ENCODE results near the gene TEX261.
"Not testable (repeated sequence)": the region's sequence is repeated elsewhere in the genome, so short reads cannot be mapped to it uniquely, and the experiment has no call there.

TEX261 gene

DNA sequence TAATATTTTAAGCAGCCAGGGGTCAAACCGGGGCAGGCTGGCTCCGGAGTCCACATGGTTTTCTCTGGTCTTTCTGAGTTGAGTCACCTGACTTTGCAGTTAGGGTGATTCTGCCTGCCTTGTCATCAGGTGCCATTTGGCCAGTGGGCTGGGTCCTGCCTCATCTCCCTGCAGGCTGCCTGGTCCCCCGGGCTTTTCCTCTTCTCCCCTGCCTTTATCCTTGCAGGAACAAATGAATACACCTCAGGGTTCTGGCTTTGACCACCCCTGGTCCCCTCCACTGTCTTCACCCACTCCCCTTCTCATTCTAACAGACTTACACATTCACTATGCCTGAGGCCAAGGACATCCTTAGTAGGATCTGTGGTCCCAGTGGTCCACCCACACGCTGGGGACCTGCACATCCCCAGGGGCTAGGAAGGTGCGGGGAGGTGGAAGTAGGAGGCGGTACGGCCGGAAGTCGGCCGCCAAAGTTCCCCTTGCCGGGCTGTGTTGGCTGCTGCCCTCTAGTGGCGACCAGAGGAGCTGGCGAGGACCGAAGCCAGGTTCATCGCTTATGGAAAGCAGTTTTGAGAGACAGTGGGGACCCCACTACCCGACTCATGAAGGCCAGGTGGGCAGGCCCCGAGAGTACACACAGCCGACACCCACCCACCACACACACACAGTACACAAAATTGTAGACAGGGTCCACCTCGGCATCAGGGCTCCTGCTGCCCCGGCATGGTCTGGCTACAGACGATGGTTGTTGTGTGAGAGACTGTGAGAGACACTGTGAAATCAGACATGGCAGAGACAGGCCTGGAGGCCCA is 6.3 kb upstream of the TEX261 start:
- peak; percentile 67 to 80 (median 73) for DNase-seq (ENCODE audit: low read depth in 3 of 3)

DNA sequence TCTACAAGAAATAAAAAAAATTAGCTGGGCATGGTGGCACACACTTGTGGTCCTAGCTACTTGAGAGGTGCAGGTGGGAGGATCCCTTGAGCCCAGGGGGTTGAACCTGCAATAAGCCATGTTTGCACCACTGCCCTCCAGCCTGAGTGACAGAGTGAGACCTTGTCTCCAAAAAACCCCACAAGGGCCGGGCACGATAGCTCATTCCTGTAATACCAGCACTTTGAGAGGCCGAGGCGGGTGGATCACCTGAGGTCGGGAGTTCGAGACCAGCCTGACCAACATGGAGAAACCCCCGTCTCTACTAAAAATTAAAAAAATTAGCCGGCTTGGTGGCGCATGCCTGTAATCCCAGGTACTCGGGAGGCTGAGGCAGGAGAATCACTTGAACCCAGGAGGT is 5.3 kb upstream of the TEX261 start:
- DNase-seq (ENCODE audit: low read depth in 3 of 3) = not testable (repeated sequence)

GRCh38 chr2:70999362-70999761 is 4.7 kb upstream of the TEX261 start:
- DNase-seq (ENCODE audit: low read depth in 3 of 3) = no peak

- not testable (repeated sequence) for DNase-seq (ENCODE audit: low read depth in 3 of 3)
These were observed 4.2 kb upstream of the TEX261 start for GRCh38 chr2:70998885-70999284.

DNA sequence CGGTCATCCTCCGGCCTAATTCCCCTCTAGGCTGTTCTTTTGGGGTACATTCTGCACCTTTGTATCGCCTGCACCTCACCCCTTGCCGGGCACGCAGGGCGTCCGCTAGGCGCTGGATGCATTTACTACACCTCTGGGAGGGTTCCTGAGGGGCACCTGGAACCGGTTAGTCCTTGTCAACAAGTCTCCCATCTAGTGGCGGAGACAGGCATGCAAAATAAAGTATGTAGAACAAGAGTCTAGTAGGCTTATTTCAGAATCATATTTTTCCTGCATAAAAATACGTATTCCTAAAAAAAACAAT is 705 bp upstream of the TEX261 start:
- DNase-seq (ENCODE audit: low read depth in 3 of 3) = no peak

GRCh38 chr2:70994009-70994698 is 519 bp downstream of the TEX261 start:
- peak in 1 of 3 experiments; percentile 61 for DNase-seq (ENCODE audit: low read depth in 3 of 3)

GRCh38 chr2:70992945-70993853 is 1.5 kb downstream of the TEX261 start:
- DNase-seq (ENCODE audit: low read depth in 3 of 3) = no peak

DNA sequence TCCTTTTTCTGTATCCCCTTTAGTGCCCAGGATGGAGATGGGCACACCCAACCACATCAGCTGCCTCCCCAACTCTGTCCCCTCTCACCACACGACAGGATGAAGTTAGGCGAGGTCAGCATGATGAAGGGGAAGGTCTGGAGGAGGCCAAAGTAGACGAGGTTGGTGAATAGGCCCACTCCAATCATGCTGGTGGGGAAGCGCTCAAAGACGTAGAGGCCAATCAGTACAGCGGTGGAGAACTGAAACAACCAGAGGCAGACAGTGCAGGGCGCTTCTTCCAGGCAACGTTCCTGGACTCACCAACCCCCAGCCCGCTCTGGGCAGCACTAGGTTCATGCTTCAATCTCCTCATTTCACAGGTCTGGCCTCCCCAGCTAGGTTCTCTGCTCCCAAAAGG is 2.9 kb downstream of the TEX261 start:
- no peak for DNase-seq (ENCODE audit: low read depth in 3 of 3)

- no peak for DNase-seq (ENCODE audit: low read depth in 3 of 3)
These were observed 3.5 kb downstream of the TEX261 start for GRCh38 chr2:70991142-70991541.

GRCh38 chr2:70990216-70990615 is 4.5 kb downstream of the TEX261 start:
- DNase-seq (ENCODE audit: low read depth in 3 of 3) = no peak

DNA sequence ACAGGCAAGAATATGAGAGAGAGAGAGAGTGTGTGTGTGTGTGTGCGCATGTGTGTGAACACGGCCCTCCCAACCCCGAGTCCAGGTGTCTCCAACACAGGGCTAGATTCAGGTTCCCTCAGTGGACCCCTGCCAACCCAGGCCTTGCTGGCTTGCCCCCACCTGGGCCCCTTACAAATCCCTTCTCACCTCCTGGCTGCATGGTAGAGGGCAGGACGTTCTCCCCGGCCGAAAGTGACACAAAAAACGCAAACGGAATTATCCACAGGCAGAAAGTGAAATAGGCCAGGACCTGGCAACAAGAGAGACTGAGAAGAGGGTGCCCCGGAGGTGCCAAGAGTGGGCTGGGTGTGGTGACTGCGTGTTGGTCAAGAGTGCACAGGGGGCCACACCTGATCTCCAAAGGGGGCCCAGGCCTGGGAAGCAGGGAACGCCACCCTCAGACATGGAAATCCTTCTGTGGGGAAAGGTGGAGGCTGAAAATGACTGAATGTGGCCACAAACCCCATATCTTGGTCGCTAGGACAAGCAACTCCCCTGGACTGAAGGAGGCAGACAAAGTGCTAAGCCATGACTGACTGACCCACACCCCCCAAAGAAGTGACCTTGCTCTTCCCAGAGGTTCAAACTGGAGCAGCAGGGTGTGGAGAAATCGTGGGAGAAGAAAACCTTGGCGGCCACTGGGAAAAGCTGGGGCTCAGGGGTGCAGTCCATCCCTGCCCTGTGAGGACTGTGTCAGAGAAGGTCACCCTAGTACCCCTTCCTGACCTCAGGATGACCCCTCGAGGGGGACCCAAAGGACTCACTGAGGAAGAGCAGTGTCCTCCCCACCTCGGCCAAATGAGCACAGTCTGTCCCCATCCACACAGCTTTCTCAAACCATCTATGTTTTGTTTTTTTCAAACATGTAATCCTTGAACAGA is 5.7 kb downstream of the TEX261 start:
- DNase-seq (ENCODE audit: low read depth in 3 of 3) = no peak

DNA sequence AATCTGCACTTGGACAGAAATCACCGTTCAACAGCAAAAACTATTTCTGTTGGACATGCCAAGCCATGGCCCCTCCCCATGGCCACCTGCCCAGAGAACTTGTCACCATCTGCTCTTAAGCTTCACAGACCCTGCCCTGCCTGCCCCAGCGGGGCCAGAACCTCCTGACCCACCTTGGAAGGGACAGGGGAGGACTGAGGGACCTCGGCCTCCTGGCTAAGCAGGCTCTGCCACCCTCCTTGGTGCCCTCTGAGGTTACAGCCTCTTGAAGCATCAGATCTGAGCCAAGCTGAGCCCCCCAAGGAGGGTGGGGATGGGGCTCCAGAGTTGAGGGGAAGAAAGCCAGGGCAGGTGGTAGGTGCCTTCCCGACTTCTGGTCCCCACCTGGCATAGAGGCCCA is 6.5 kb downstream of the TEX261 start:
- DNase-seq (ENCODE audit: low read depth in 3 of 3) = no peak

- no peak for DNase-seq (ENCODE audit: low read depth in 3 of 3)
These were observed 7.3 kb downstream of the TEX261 start for GRCh38 chr2:70987386-70987785.

DNA sequence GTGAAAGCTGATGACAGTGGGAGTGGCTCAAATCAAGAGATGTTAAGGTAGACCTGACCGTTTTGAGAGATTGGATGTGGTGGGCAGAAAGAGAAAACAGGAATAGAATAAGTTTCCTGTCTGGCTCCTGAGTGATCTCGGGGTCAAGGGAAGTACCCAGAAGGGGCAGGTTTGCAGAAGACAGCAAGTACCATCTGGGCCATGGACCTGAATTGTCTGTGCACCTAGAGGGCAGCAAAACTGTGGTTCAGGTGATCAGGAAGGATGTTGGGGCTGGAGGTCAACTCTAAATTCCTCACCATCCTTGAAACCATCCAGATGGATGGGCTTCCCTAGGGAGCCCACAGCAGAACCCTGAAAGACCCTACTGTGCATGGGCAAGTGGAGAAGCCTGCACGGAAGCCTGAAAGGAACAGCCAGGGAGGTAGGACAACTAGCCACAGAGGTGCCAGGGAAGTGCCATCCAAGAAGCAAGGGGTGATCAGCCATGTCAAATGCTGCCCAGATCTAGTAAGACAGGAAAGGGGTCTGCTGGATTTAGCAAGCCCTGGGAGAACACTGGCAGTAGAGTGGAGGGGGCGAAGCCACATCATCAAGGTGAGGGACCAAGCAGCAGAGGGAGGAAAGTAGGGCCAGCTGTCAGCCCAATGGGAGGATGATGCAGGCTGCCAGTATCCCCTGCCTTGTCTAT is 8.0 kb downstream of the TEX261 start:
- DNase-seq (ENCODE audit: low read depth in 3 of 3) = no peak

DNA sequence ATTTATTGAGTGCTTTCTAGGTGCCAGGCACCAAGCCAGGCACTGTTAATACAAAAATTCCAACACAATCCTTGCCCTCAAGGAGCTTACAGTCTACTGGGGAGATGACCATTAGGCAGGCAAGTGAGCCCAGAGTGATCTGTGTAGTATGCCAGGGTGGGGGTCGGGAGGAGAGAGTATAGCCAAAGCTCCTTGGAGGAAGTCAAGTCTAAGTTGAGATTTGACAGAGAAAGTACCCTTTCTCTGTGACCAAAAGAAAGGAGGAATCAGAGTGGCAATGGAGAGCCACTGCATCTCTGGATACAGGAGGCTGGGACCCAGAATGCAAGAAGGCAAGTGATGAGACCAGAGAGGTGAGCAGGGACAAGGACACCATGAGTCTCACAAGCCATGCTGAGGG is 8.7 kb downstream of the TEX261 start:
- no peak for DNase-seq (ENCODE audit: low read depth in 3 of 3)

- DNase-seq (ENCODE audit: low read depth in 3 of 3) = no peak
These were observed 9.4 kb downstream of the TEX261 start for GRCh38 chr2:70985283-70985688.

- peak; percentile 66 to 82 (median 74) for DNase-seq (ENCODE audit: low read depth in 3 of 3)
These were observed 9.9 kb downstream of the TEX261 start for GRCh38 chr2:70984576-70985282.

DNA sequence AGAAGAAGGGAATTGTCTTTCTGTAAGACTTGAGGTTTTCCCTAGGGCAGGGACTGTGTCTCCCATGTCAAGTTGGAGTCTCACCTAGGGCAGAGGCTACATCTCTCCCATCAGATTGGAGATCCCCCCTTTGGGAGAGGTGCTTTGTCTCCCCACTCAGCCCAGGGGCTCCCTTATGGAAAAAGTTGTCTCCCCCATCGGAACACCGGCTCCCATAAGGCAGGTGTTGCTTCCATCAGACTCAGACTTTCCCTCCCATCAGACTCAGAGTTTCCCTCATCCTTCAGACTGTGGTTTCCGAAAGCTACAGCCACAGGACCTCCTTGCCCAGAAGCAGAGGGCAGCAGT is 10.5 kb downstream of the TEX261 start:
- no peak for DNase-seq (ENCODE audit: low read depth in 3 of 3)

DNA sequence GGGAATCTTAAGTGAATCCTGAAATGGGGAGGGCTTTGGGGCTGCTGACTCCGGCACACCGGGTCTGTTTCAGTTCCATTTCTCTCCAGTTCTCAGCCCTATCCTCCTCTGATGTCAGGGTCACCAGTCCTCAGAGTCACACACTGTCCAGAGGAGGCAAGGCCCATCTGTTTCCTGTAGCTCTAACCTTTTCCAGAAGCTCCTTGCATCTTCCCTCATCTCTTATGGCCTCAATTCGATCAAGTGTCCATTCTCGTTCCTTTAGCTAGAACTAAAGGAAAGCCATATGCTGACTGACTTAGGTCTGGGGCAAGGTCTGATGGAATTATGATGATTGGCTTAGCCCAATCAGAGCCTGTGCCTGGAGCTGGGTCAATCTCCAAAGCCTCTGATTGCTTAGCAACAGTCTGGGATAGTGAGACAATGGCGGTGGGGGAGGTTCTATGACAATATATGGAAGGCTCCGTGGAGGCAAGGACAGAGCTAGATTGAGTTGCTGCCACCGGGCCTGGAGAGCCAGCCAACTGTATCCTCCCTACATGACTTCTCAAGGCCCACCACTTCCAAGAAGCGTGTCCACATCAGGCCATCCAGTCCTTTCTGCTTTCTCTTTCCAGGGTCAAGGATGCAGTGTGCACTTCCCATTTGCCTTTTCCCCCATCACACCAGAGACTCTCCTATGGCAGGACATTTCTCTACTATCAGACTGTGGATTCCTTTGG is 11.0 kb downstream of the TEX261 start:
- DNase-seq (ENCODE audit: low read depth in 3 of 3) = no peak

DNA sequence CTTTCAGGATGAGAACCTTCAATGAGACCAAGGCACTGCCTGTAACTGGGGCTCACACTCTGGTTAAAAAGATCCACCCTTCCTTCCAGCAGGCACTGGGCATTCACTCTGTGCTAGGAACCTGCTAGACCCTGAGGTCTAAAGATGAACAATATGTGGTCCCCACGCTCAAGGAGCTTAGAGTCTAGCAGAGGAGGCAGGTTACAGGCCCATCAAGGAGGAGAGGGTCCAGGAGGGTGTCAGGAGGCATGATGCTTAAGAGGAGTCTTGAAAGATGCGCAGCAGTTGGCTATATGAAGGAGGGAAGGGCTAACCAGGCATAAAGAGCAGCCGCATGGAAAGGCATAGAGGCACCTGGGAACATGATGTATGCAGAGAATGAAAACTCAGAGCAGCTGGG is 11.7 kb downstream of the TEX261 start:
- DNase-seq (ENCODE audit: low read depth in 3 of 3) = no peak
